GM12878 (cell line): Measurements from ENCODE around the gene ITGAD. TPM values are rescaled to one million over a fixed set of nuclear protein-coding genes. Genes with fewer than 3 reads are reported as not detected.

Experiments used
- ATAC-seq: fragments of 200-7000 bp; cut with Tn5 transposase; 3 replicates; pipeline ENCODE4 v1.9.1; 2020; ENCODE audit warnings: mild to moderate bottlenecking, moderate library complexity
- BruUV-seq: library from RNA; stranded (reverse); fragments of 400-500 nt; replicated peaks from 2 replicates; lab custom pipeline; 2021; lab: Mats Ljungman, UMichigan
- CTCF ChIA-PET: fragments of 300-600 bp; sonication (Branson Sonifier 250); formaldehyde crosslinking; extraction: SDS; loops from one replicate; lab custom pipeline; 2021; ENCODE audit warnings: inconsistent platforms; lab: Yijun Ruan, JAX
- POLR2A ChIA-PET: fragments of 350-600 bp; formaldehyde crosslinking; extraction: SDS; loops from one replicate; lab custom pipeline; 2021; ENCODE audit warnings: inconsistent platforms; lab: Charles Lee
- RAD21 ChIA-PET: fragments of 300-600 bp; sonication (Branson Sonifier 250); formaldehyde crosslinking; loops from one replicate; lab custom pipeline; 2023; ENCODE audit warnings: antibody characterized with exemption; ENCODE audit not compliant: unreplicated experiment; lab: Charles Lee
- SMC1A ChIA-PET: fragments of 300-600 bp; sonication (Branson Sonifier 250); formaldehyde crosslinking; loops from one replicate; lab custom pipeline; 2023; ENCODE audit not compliant: unreplicated experiment, uncharacterized antibody; lab: Charles Lee
- DNase-seq: peaks from one replicate; pipeline ENCODE4 v3.0.0-alpha.2; 2011; ENCODE audit warnings: low read depth, low spot score
- FAIRE-seq: peaks from 3 replicates; lab custom pipeline; 2011; peaks lifted over from hg19 to GRCh38; lab: Jason Lieb, UNC
- H2AFZ ChIP-seq: 2 replicates; pipeline ENCODE4 v1.6.0; 2011; ENCODE audit warnings: low read depth, low read length, control low read depth; ENCODE audit not compliant: control insufficient read depth
- H3K27ac ChIP-seq: 2 replicates; pipeline ENCODE4 v1.5.1; 2011; ENCODE audit warnings: control low read depth; ENCODE audit not compliant: control insufficient read depth, insufficient read depth
- H3K27me3 ChIP-seq, 2 experiments: replicated peaks in 1 of 2; 2 replicates each; pipeline versions ENCODE4 v1.6.0 to v1.6.1; 2011; ENCODE audit warnings: low read length in 1 of 2; ENCODE audit not compliant: control insufficient read depth in 2 of 2, insufficient read depth in 2 of 2
- H3K36me3 ChIP-seq, 2 experiments: 2 replicates each; pipeline ENCODE4 v1.5.1; 2011; ENCODE audit warnings: low read length in 1 of 2; ENCODE audit not compliant: control insufficient read depth in 2 of 2, insufficient read depth in 2 of 2
- H3K4me1 ChIP-seq: 2 replicates; pipeline ENCODE4 v1.6.1; 2011; ENCODE audit warnings: mild to moderate bottlenecking, low read length, moderate library complexity, mixed read lengths; ENCODE audit not compliant: control insufficient read depth, insufficient read depth
- H3K4me2 ChIP-seq: 2 replicates; pipeline ENCODE4 v1.6.0; 2011; ENCODE audit warnings: control low read depth; ENCODE audit not compliant: control insufficient read depth, insufficient read depth
- H3K4me3 ChIP-seq: fragments of 200-600 bp; sonication (generic); 2 replicates; pipeline ENCODE4 v1.5.1; 2016
- H3K79me2 ChIP-seq: 2 replicates; pipeline ENCODE4 v1.6.0; 2011; ENCODE audit warnings: low read length; ENCODE audit not compliant: control insufficient read depth, insufficient read depth
- H3K9ac ChIP-seq: 2 replicates; pipeline ENCODE4 v1.8.0; 2011; ENCODE audit warnings: low read length, control low read depth, mixed read lengths; ENCODE audit not compliant: control insufficient read depth, insufficient read depth
- H3K9me3 ChIP-seq: replicated peaks from 3 replicates; pipeline ENCODE4 v1.5.1; 2011; ENCODE audit warnings: mild to moderate bottlenecking, low read length; ENCODE audit not compliant: control insufficient read depth, insufficient read depth
- H4K20me1 ChIP-seq: 2 replicates; pipeline ENCODE4 v1.6.0; 2011; ENCODE audit not compliant: control insufficient read depth, insufficient read depth
- BCL11A ChIP-seq: IDR thresholded peaks from 2 replicates; pipeline ENCODE4 v1.6.1; 2011; ENCODE audit warnings: low read depth, low read length
- BRCA1 ChIP-seq: IDR thresholded peaks from 2 replicates; pipeline ENCODE4 v1.6.1; 2011; ENCODE audit warnings: low read depth, low read length, improper control_type of control experiment
- EP300 ChIP-seq, 2 experiments: fragments of 150-350 bp in 1 of 2; IDR thresholded peaks; 2 replicates each; pipeline ENCODE4 v1.6.1; 2011 to 2012; ENCODE audit warnings: low read depth in 2 of 2, low read length in 2 of 2, borderline replicate concordance in 1 of 2, improper control_type of control experiment in 1 of 2, inconsistent platforms in 1 of 2; ENCODE audit not compliant: control insufficient read depth in 1 of 2
- FOS ChIP-seq: IDR thresholded peaks from 3 replicates; pipeline ENCODE4 v1.6.1; 2011; ENCODE audit warnings: borderline replicate concordance; ENCODE audit not compliant: insufficient read length; ENCODE audit errors: extremely low read depth
- FOXM1 ChIP-seq: IDR thresholded peaks from 2 replicates; pipeline ENCODE4 v1.6.1; 2012; ENCODE audit warnings: low read depth, mild to moderate bottlenecking, inconsistent platforms, low read length, moderate library complexity
- HDGF ChIP-seq: fragments of 450-650 bp; IDR thresholded peaks from 2 replicates; pipeline ENCODE4 v1.6.1; 2016; ENCODE audit warnings: antibody characterized with exemption
- MEF2A ChIP-seq: IDR thresholded peaks from 2 replicates; pipeline ENCODE4 v1.6.1; 2011; ENCODE audit warnings: low read depth, mild to moderate bottlenecking, low read length, moderate library complexity; ENCODE audit not compliant: insufficient read depth
- NBN ChIP-seq: fragments of 450-650 bp; IDR thresholded peaks from 2 replicates; pipeline ENCODE4 v1.6.1; 2016
- NR2C1 ChIP-seq: fragments of 450-650 bp; IDR thresholded peaks from 2 replicates; pipeline ENCODE4 v1.6.1; 2017; ENCODE audit warnings: antibody characterized with exemption, mild to moderate bottlenecking, moderate library complexity
- NR2C2 ChIP-seq: IDR thresholded peaks from 2 replicates; pipeline ENCODE4 v1.6.1; 2011; ENCODE audit warnings: borderline replicate concordance, low read depth; ENCODE audit not compliant: control insufficient read depth, insufficient read length
- NR2F1 ChIP-seq: fragments of 450-650 bp; conservative IDR thresholded peaks from 2 replicates; pipeline ENCODE4 v1.6.1; 2017; ENCODE audit warnings: mild to moderate bottlenecking
- RBBP5 ChIP-seq: fragments of 200-600 bp; sonication (generic); conservative IDR thresholded peaks from 2 replicates; pipeline ENCODE4 v1.6.1; 2016
- SIN3A ChIP-seq: IDR thresholded peaks from 2 replicates; pipeline ENCODE4 v1.6.1; 2012; ENCODE audit warnings: low read depth, low read length, improper control_type of control experiment
- TCF3 ChIP-seq: IDR thresholded peaks from 2 replicates; pipeline ENCODE4 v1.6.1; 2012; ENCODE audit warnings: low read depth, mild to moderate bottlenecking, low read length, borderline replicate concordance; ENCODE audit not compliant: insufficient read depth
- TCF7 ChIP-seq: IDR thresholded peaks from 2 replicates; pipeline ENCODE4 v1.6.1; 2014; ENCODE audit warnings: antibody characterized with exemption, borderline replicate concordance
- ZNF24 ChIP-seq: fragments of 450-650 bp; IDR thresholded peaks from 2 replicates; pipeline ENCODE4 v1.6.1; 2017; ENCODE audit warnings: antibody characterized with exemption, mild to moderate bottlenecking
- ZSCAN29 ChIP-seq: fragments of 450-650 bp; IDR thresholded peaks from 2 replicates; pipeline ENCODE4 v1.6.1; 2017; ENCODE audit warnings: mild to moderate bottlenecking, moderate library complexity
- WGBS: methylation state at CpG from one replicate; pipeline ENCODE4 v1.1.6; 2016; ENCODE audit warnings: low lambda C conversion rate; ENCODE audit not compliant: insufficient replicate concordance, insufficient coverage; ENCODE audit errors: missing lambda C conversion rate; 5-methylcytosine and 5-hydroxymethylcytosine counted together
- in situ Hi-C: fragments of 300-500 bp; cut with MboI; formaldehyde crosslinking; loops from 9 replicates; pipeline ENCODE4 v1.14.3; 2018; ENCODE audit warnings: mixed read lengths
- intact Hi-C: fragments of 100-400 bp; cut with micrococcal nuclease; formaldehyde crosslinking; loops from one replicate; pipeline ENCODE4 v1.14.2; 2022; ENCODE audit not compliant: unreplicated experiment
- polyA plus RNA-seq, 11 experiments: library from polyadenylated mRNA; depleted of rRNA in 4 of 11; unstranded in 6 of 11; stranded (reverse) in 5 of 11; fragments of >200 nt; fragmentation: Nextera tagmentation in 4 of 11; fragmentation: Illumina TruSeq in 1 of 11; extraction: Ambion mirVana in 4 of 11; extraction: Trizol in 1 of 11; gene quantifications; 1 replicate in 1 of 11; 2 replicates in 10 of 11; pipeline versions ENCODE4 v1.2.1 to v1.2.3, GENCODE V29; 2011 to 2016; ENCODE audit warnings: inconsistent platforms in 2 of 11, missing spikeins in 2 of 11, low read depth in 1 of 11
- total RNA-seq, 4 experiments: library from RNA; depleted of rRNA in 3 of 4; stranded (reverse); fragments of >200 nt in 3 of 4; fragmentation: Illumina TruSeq in 1 of 4; extraction: Trizol in 1 of 4; gene quantifications; 2 replicates each; pipeline versions ENCODE4 v1.2.1 to v1.2.3, GENCODE V29; 2013 to 2021
- TF ChIP-seq, protein P1 (sequence below): IDR thresholded peaks from 2 replicates; pipeline ENCODE4 v1.6.1; 2011; ENCODE audit warnings: mild to moderate bottlenecking, low read depth, low read length, moderate library complexity; ENCODE audit not compliant: insufficient replicate concordance

The ITGAD gene
- total and polyA plus RNA-seq, 10 of the 15 experiments (the other 5 are each of a cell fraction or from before 2014, with no cell fraction given) = 0.29 to 4.0 (median 1.2) TPM

DNA sequence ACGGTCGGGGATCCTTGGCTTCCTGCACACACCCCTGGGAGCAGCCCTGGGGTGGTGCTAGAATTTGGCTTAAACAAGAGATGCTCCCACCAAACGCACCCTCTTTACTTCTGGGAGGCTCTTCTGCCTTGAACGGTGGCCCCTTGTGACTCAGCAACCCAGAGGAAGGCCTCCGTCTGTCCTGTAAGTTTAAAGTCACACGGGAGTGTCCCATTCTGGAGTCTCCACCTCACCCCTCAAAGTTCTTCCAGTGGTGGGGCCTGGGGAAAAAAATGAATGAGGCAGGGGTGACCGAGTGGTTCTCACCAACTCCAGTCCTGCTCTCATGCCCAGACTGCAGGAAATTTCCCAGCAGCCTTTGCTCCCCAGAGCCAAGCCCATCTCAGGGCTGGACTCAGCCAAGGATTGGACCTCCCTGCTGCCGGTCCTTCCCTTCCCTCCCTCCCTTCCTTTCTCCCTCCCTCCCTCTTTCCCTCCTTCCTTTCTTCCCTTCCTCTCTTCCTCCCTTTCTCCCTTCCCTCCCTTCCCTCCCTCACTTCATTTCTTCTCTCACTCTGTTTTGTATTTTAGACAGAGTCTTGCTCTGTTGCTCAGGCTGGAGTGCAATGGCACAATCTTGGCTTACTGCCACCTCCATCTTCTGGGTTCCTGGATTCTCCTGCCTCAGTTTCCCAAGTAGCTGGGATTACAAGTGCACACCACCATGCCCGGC, 11.4 kb downstream of the ITGAD start:
- FAIRE-seq = no peak
- SMC1A ChIA-PET = interaction anchor here (1.0 kb wide), 1 partner anchor 40 kb away, joined by 3 read pairs; no protein-coding TSS in a partner anchor
- Histone ChIP-seq H3K79me2 (no peaks in the 10 kb centered on the region), H4K20me1 (no peaks in the 10 kb centered on the region), H3K4me2 (no peak overlapping the region), H3K9ac (peak overlapping the region; percentile 8; the same call in 1 of the 2 replicates), H2AFZ (no peak overlapping the region; the same call in 1 of the 2 replicates), H3K4me3 (no peak overlapping the region), H3K36me3 (no peaks in the 10 kb centered on the region), H3K27ac (no peak overlapping the region)
- intact Hi-C loops = no loop called here
- DNase-seq = no peak
- CTCF ChIA-PET = no interaction called here
- RAD21 ChIA-PET = no interaction called here
- no peak for ATAC-seq
- POLR2A ChIA-PET = interaction anchor here (0.6 to 1.1 kb wide), 2 partner anchors 24 to 26 kb away, joined by 5 to 7 read pairs; no protein-coding TSS in a partner anchor
- TF ChIP-seq HDGF (no peak), RBBP5 (no peak), MEF2A (no peak), BCL11A (no peak), TCF7 (no peak), ZNF24 (no peak), NBN (no peak), FOXM1 (no peak), FOS (no peak), BRCA1 (no peak), ZSCAN29 (no peak), EP300 (IDR thresholded peaks at IDR 0.05; ENCODE audit: borderline replicate concordance in 1 of 2, control insufficient read depth in 1 of 2, low read depth in 2 of 2, low read length in 2 of 2) (no peak), NR2C1 (no peak), TCF3 (no peak), SIN3A (no peak), NR2C2 (no peak), NR2F1 (no peak)
- TF ChIP-seq, protein P1, sequence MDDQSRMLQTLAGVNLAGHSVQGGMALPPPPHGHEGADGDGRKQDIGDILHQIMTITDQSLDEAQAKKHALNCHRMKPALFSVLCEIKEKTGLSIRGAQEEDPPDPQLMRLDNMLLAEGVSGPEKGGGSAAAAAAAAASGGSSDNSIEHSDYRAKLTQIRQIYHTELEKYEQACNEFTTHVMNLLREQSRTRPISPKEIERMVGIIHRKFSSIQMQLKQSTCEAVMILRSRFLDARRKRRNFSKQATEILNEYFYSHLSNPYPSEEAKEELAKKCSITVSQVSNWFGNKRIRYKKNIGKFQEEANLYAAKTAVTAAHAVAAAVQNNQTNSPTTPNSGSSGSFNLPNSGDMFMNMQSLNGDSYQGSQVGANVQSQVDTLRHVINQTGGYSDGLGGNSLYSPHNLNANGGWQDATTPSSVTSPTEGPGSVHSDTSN = no peak
- TF ChIP-seq, all 136 proteins: peak for 0
- 33% methylated on average over 9 of the region's 9 CpGs for WGBS
- no peaks in the 10 kb centered on the region for H3K27me3 ChIP-seq
- BruUV-seq = no TSS peak
- H3K4me1 ChIP-seq = no peaks in the 10 kb centered on the region
- in situ Hi-C loops = no loop called here
- H3K9me3 ChIP-seq = peaks cover 2% of the 10 kb centered on the region; the same call in 1 of the 3 replicates
